HK-2 (cell line): ENCODE data around the gene TGM6.

Experiments used
- DNase-seq: peaks from one replicate; pipeline ENCODE4 v3.0.0-alpha.2; 2018; ENCODE audit not compliant: unreplicated experiment

The TGM6 gene

GRCh38 chr20:2364044-2364443 lies 16.7 kb upstream of the TGM6 start:
- no peak for DNase-seq

- no peak for DNase-seq
Observed at GRCh38 chr20:2365091-2365490, 15.6 kb upstream of the TGM6 start.

- no peak for DNase-seq
Observed at GRCh38 chr20:2365666-2366065, 15.0 kb upstream of the TGM6 start.

GRCh38 chr20:2368621-2369020 lies 12.1 kb upstream of the TGM6 start:
- no peak for DNase-seq

GRCh38 chr20:2373098-2373497 lies 7.6 kb upstream of the TGM6 start:
- no peak for DNase-seq

GRCh38 chr20:2374346-2375125 lies 6.2 kb upstream of the TGM6 start:
- no peak for DNase-seq

GRCh38 chr20:2378893-2379292 lies 1.8 kb upstream of the TGM6 start:
- no peak for DNase-seq

- no peak for DNase-seq
Observed at GRCh38 chr20:2379511-2380229, 1.0 kb upstream of the TGM6 start.

- no peak for DNase-seq
Observed at GRCh38 chr20:2381303-2381702, 602 bp downstream of the TGM6 start.

- no peak for DNase-seq
Observed at GRCh38 chr20:2382833-2383232, 2.1 kb downstream of the TGM6 start.

GRCh38 chr20:2385026-2385425 lies 4.3 kb downstream of the TGM6 start:
- no peak for DNase-seq

GRCh38 chr20:2385496-2385895 lies 4.8 kb downstream of the TGM6 start:
- DNase-seq, result no peak

- peak; percentile 8 for DNase-seq
Observed at GRCh38 chr20:2386516-2387179, 5.9 kb downstream of the TGM6 start.

GRCh38 chr20:2387180-2387577 lies 6.5 kb downstream of the TGM6 start:
- DNase-seq, result peak; percentile 34

GRCh38 chr20:2387580-2387979 lies 6.9 kb downstream of the TGM6 start:
- DNase-seq, result no peak

GRCh38 chr20:2390951-2391675 lies 10.4 kb downstream of the TGM6 start:
- DNase-seq, result no peak

- DNase-seq, result no peak
Observed at GRCh38 chr20:2394411-2395055, 13.8 kb downstream of the TGM6 start.

GRCh38 chr20:2395136-2395535 lies 14.4 kb downstream of the TGM6 start:
- DNase-seq, result no peak

- no peak for DNase-seq
Observed at GRCh38 chr20:2396241-2396814, 15.6 kb downstream of the TGM6 start.

- DNase-seq, result no peak
Observed at GRCh38 chr20:2397091-2397490, 16.4 kb downstream of the TGM6 start.

- no peak for DNase-seq
Observed at GRCh38 chr20:2397595-2398145, 17.0 kb downstream of the TGM6 start.
